ENCODE measurements around the gene IQCF5.
A peak's percentile ranks its signal among the peaks of the same experiment; 100 is the strongest.
"Not testable (repeated sequence)": the region's sequence is repeated elsewhere in the genome, so short reads cannot be mapped to it uniquely, and the experiment has no call there.

The IQCF5 gene

DNA sequence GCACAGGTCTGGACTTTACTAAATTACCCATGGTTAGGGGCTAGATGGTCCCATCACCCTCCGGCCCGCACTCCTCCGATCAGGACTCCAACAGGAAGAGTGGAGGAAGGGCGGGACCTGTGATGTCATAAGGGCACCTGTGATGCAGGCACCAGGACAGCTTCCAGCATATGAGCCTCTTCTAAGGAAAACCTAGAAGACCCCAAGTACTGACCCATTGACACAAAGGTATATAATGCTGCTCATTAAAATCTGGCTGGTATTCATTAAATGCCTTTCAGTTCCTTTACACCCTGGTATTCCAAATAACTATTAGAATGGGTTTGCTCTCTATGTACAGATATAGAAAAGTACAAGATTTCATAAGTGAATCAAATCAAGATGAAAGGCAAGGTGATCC, at the start of gene IQCF5:
Gene IQCF5, minus strand, starts transcription at position 101 of the 400 bp plus-strand sequence. Its CDS starts 70 bp downstream, at position 31.
- Histone ChIP-seq H3K4me1 (ENCODE audit: control insufficient read depth, low read depth, low read length) (no peaks in the 10 kb centered on the region), H3K9ac (ENCODE audit: low read length) (no peak within 1 kb of the TSS), H3K27ac (ENCODE audit: low read length) (no peak within 1 kb of the TSS), H3K36me3 (ENCODE audit: control insufficient read depth, low read depth, low read length) (no peaks in the 10 kb centered on the region), H3K9me3 (ENCODE audit: control insufficient read depth, low read depth, low read length) (no peaks in the 10 kb centered on the region), H3K4me3 (ENCODE audit: low read length) (no peak within 1 kb of the TSS), H3K27me3 (ENCODE audit: control insufficient read depth, insufficient read depth, low read length) (no peaks in the 10 kb centered on the region)

DNA sequence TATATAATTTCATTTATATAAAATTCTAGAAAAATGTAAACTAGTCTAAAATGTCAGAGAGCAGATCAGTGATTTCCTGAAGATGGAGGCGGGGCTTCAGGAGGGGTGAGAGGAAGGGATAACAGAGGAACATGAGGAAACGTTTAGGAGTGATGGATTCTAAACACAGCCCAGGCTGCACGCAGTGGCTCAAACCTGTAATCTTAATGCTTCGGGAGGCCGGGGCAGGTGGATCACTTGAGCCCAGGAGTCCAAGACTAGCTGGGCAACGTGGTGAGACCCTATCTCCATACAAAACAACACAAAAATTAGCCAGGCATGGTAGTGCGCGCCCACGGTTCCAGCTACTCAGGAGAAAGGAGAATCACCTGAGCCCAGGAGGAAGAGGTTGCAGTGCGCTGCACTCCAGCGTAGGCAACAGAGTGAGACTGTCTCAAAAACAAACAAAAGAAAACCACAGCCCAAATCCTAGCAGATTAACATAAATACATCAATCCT, 45.7 kb upstream of the IQCF5 start:
- Histone ChIP-seq H3K4me1 (ENCODE audit: control insufficient read depth, low read depth, low read length) (no peaks in the 10 kb centered on the region), H3K27me3 (ENCODE audit: control insufficient read depth, insufficient read depth, low read length) (no peaks in the 10 kb centered on the region), H3K36me3 (ENCODE audit: control insufficient read depth, low read depth, low read length) (no peaks in the 10 kb centered on the region), H3K27ac (ENCODE audit: low read length) (no peak overlapping the region), H3K4me3 (ENCODE audit: low read length) (no peak overlapping the region), H3K9me3 (ENCODE audit: control insufficient read depth, low read depth, low read length) (no peaks in the 10 kb centered on the region), H3K9ac (ENCODE audit: low read length) (no peak overlapping the region)

DNA sequence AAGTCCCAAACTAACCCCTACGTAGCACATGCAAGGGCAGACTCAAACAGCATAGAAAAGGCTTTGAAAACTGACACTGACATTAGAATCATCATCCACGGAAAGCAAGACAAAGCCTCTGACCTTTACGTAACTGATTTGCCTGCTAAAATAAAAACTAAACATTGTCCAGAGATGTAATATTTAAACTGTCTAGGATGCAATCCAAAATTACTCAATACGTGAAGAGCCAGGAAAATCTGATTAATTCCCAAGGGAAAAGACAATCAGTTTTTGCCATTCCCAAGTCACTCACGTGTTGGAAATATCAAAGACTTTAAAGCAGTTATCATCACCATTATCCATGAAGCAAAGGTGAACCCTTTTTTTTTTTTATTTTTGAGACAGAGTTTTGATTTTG, 41.0 kb upstream of the IQCF5 start:
- Histone ChIP-seq H3K27me3 (ENCODE audit: control insufficient read depth, insufficient read depth, low read length) (no peaks in the 10 kb centered on the region), H3K4me3 (ENCODE audit: low read length) (no peak overlapping the region), H3K36me3 (ENCODE audit: control insufficient read depth, low read depth, low read length) (no peaks in the 10 kb centered on the region), H3K27ac (ENCODE audit: low read length) (no peak overlapping the region), H3K9me3 (ENCODE audit: control insufficient read depth, low read depth, low read length) (no peaks in the 10 kb centered on the region), H3K4me1 (ENCODE audit: control insufficient read depth, low read depth, low read length) (peaks cover 5% of the 10 kb centered on the region), H3K9ac (ENCODE audit: low read length) (no peak overlapping the region)

DNA sequence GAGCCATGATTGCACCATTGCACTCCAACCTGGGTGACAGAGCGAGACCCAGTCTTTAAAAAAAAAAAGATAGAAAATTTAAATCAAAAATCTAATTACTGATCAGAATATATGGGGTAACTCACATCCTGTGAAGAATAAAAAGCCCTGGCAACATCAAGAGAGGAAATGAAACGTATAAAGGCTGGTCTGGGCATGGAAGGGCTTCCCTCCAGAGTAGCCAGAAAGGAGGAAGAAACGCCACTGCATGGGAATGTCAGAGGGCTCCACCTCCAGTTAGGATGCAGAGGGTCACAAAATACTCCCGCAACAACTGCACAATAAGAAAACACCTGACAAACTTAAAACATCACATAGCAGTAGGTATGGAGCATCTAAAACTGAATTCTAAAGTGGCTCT, 32.6 kb upstream of the IQCF5 start:
- H3K27me3 ChIP-seq (ENCODE audit: control insufficient read depth, insufficient read depth, low read length) = no peaks in the 10 kb centered on the region
- H3K9ac ChIP-seq (ENCODE audit: low read length) = no peak overlapping the region
- H3K36me3 ChIP-seq (ENCODE audit: control insufficient read depth, low read depth, low read length) = no peaks in the 10 kb centered on the region
- no peaks in the 10 kb centered on the region for H3K4me1 ChIP-seq (ENCODE audit: control insufficient read depth, low read depth, low read length)
- no peak overlapping the region for H3K4me3 ChIP-seq (ENCODE audit: low read length)
- H3K27ac ChIP-seq (ENCODE audit: low read length) = no peak overlapping the region
- H3K9me3 ChIP-seq (ENCODE audit: control insufficient read depth, low read depth, low read length) = no peaks in the 10 kb centered on the region

DNA sequence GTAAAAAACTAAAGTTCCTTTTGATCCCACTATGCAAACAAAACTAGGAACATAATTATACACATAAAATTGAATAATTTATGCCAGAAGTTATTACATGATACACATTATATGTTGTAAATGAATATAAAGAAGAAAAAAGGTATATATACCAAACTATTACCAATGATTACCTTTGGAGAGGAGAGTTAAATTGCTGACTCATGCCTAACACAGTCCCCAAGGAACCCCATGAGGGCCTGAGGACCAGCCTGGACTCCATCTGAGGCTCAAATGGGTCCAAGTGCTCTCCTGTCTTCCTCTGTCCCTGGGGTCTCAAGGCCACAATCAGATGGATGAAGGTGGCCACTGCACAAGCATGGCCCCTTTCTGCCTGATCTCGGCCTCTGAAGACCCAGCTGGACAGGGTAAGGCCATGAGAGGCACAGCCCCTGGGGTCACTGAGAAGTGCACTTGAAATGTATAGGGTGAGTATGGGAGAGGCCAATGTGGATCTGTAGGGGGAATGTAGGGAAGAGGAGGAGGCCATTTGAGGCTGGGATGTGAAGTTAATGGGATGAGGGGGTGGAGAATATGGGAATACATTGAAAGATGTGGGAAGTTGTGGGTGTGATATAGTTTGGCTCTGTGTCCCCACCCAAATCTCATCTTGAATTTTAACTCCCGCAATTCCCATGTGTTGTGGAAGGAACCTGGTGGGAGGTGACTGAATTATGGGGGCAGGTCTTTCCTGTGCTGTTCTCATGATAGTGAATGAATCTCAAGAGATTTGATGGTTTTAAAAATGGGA, 28.8 kb upstream of the IQCF5 start:
- Histone ChIP-seq H3K27ac (ENCODE audit: low read length) (no peak overlapping the region), H3K4me1 (ENCODE audit: control insufficient read depth, low read depth, low read length) (peaks cover 6% of the 10 kb centered on the region), H3K4me3 (ENCODE audit: low read length) (no peak overlapping the region), H3K9me3 (ENCODE audit: control insufficient read depth, low read depth, low read length) (no peaks in the 10 kb centered on the region), H3K9ac (ENCODE audit: low read length) (no peak overlapping the region), H3K27me3 (ENCODE audit: control insufficient read depth, insufficient read depth, low read length) (no peaks in the 10 kb centered on the region), H3K36me3 (ENCODE audit: control insufficient read depth, low read depth, low read length) (no peaks in the 10 kb centered on the region)

DNA sequence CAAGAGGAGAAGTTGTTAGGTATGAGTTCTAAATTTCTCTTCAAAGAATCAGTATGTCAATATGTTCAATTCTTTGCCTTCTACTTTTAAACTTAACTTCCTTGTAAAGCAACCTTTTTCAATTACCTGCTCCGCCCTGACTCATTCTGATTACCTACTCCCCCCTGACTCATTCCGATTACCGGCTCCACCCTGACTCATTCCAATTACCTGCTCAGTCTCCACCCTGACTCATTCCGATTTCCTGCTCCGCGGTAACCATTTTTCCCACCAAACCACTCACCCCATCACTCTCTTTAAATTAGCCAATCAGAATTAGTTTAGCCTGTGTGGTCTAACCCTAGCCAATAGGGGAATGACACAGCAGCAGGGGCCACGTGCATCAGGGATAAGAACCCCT, 27.0 kb upstream of the IQCF5 start:
- not testable (repeated sequence) for H3K27me3 ChIP-seq (ENCODE audit: control insufficient read depth, insufficient read depth, low read length); H3K27ac ChIP-seq (ENCODE audit: low read length); H3K9me3 ChIP-seq (ENCODE audit: control insufficient read depth, low read depth, low read length); H3K4me3 ChIP-seq (ENCODE audit: low read length); H3K9ac ChIP-seq (ENCODE audit: low read length); H3K36me3 ChIP-seq (ENCODE audit: control insufficient read depth, low read depth, low read length)
- peaks cover 16% of the 10 kb centered on the region for H3K4me1 ChIP-seq (ENCODE audit: control insufficient read depth, low read depth, low read length)

DNA sequence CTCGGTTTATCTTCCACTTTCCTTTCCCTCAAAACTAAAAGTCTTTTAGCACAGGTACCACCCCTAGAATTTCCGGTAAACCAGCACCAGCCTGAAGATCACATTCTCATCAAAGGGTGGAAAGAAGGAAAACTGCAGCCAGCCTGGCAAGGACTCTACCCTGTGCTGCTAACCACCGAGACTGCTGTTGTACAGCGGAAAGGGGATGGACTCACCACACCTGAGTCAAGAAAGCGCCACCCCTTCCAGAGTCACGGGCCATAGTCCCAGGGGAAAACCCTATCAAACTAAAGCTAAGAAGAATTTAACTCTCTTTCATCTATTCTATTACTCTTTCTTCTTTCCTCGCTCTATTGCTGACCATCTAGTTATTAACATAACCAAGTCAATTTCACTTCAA, 24.6 kb upstream of the IQCF5 start:
- peaks cover 16% of the 10 kb centered on the region for H3K4me1 ChIP-seq (ENCODE audit: control insufficient read depth, low read depth, low read length)
- H3K27ac ChIP-seq (ENCODE audit: low read length); H3K36me3 ChIP-seq (ENCODE audit: control insufficient read depth, low read depth, low read length); H3K9ac ChIP-seq (ENCODE audit: low read length); H3K9me3 ChIP-seq (ENCODE audit: control insufficient read depth, low read depth, low read length); H3K27me3 ChIP-seq (ENCODE audit: control insufficient read depth, insufficient read depth, low read length); H3K4me3 ChIP-seq (ENCODE audit: low read length): not testable (repeated sequence)

DNA sequence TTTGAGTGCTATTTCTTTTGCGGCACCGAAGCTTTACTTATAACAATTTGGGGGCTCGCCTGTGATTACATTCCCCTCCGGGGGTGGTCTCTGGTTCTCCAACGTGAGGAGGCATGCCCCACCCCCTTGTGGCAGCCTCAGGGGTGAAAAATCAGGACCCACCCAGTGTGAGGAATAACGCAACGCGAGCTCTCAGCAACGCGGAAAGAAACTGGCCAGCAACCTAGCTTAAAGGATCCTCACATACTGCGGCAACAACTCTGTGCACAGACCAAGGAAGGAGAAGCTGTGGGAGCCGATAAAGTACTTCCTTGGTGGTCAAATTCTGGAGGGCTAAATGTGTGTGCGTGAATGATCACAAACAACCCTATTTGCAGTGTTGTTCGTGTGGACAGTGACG, 22.0 kb upstream of the IQCF5 start:
- Histone ChIP-seq H3K4me3 (ENCODE audit: low read length) (peak overlapping the region; percentile 7), H3K9ac (ENCODE audit: low read length) (no peak overlapping the region), H3K4me1 (ENCODE audit: control insufficient read depth, low read depth, low read length) (peaks cover 16% of the 10 kb centered on the region), H3K27me3 (ENCODE audit: control insufficient read depth, insufficient read depth, low read length) (no peaks in the 10 kb centered on the region), H3K9me3 (ENCODE audit: control insufficient read depth, low read depth, low read length) (no peaks in the 10 kb centered on the region), H3K27ac (ENCODE audit: low read length) (no peak overlapping the region), H3K36me3 (ENCODE audit: control insufficient read depth, low read depth, low read length) (no peaks in the 10 kb centered on the region)

DNA sequence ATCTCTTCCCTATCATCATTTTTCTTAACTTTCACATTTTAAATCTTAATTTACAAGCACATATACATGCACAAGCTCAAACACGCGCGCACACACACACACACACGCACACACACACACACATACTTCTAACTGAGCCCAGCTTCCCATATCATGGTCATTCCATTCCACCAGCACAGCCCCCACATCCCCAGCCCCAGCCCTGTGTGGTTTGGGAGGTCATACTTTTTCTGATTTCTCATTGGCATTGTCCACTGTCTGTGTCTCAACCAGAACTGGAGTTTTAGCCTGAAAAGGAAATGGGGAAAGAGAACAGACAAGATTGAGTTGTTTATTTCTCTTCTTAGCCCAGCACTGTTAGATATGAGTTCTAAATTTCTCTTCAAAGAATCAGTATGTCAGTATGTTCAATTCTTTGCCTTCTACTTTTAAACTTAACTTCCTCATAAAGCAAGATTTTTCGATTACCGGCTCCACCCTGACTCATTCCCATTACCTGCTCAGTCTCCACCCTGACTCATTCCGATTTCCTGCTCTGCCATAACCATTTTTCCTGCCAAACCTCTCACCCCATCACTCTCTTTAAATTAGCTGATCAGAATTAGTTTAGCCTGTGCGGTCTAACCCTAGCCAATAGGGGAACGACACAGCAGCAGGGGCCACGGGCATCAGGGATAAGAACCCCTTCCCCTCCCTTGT, 21.4 kb upstream of the IQCF5 start:
- Histone ChIP-seq H3K9me3 (ENCODE audit: control insufficient read depth, low read depth, low read length) (no peaks in the 10 kb centered on the region), H3K9ac (ENCODE audit: low read length) (no peak overlapping the region), H3K36me3 (ENCODE audit: control insufficient read depth, low read depth, low read length) (no peaks in the 10 kb centered on the region), H3K27me3 (ENCODE audit: control insufficient read depth, insufficient read depth, low read length) (no peaks in the 10 kb centered on the region), H3K27ac (ENCODE audit: low read length) (no peak overlapping the region), H3K4me1 (ENCODE audit: control insufficient read depth, low read depth, low read length) (peaks cover 16% of the 10 kb centered on the region), H3K4me3 (ENCODE audit: low read length) (no peak overlapping the region)

DNA sequence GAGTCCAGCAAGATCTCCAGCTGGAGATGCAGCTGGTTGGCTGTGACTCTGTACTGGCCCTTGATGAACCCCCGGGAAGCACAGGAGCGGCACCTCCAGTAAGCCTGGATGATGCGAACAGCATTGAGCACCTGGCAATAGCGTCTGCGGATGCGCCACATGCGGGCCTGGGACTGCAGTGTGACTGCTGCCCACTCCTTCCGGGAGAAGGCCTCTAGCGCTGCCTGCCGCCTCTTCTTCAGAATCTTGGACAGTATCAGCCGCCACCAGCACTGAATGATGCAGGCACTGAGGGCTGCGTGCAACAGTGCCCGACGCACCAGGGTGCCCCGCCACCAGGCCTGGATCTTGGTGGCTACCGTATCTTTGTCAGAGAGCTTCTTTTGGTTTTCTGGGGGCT, 19.5 kb upstream of the IQCF5 start:
- no peak overlapping the region for H3K9ac ChIP-seq (ENCODE audit: low read length)
- no peaks in the 10 kb centered on the region for H3K9me3 ChIP-seq (ENCODE audit: control insufficient read depth, low read depth, low read length)
- no peak overlapping the region for H3K27ac ChIP-seq (ENCODE audit: low read length)
- H3K4me3 ChIP-seq (ENCODE audit: low read length) = no peak overlapping the region
- H3K36me3 ChIP-seq (ENCODE audit: control insufficient read depth, low read depth, low read length) = no peaks in the 10 kb centered on the region
- peaks cover 10% of the 10 kb centered on the region for H3K4me1 ChIP-seq (ENCODE audit: control insufficient read depth, low read depth, low read length)
- no peaks in the 10 kb centered on the region for H3K27me3 ChIP-seq (ENCODE audit: control insufficient read depth, insufficient read depth, low read length)

DNA sequence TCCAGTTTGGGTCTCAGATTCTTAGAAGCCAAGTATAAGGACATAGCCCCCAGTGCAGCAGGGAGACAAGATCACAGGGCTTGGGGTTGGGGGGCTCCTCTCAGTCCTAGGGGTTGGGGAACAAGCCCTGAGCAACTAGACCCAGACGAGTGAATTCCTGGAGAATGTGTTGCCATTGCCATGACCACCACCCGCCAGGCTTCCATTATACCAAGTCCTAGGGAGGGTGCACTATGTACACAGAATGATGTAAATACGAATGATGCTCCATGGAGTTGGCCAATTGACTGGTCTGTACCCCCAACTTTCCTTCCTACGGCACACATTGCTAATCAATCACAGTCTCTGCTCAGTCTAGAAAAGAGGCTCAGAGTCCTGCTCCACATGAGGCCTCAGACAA, 19.0 kb upstream of the IQCF5 start:
- peaks cover 10% of the 10 kb centered on the region for H3K4me1 ChIP-seq (ENCODE audit: control insufficient read depth, low read depth, low read length)
- no peak overlapping the region for H3K27ac ChIP-seq (ENCODE audit: low read length)
- no peaks in the 10 kb centered on the region for H3K36me3 ChIP-seq (ENCODE audit: control insufficient read depth, low read depth, low read length)
- no peaks in the 10 kb centered on the region for H3K9me3 ChIP-seq (ENCODE audit: control insufficient read depth, low read depth, low read length)
- H3K9ac ChIP-seq (ENCODE audit: low read length) = no peak overlapping the region
- no peaks in the 10 kb centered on the region for H3K27me3 ChIP-seq (ENCODE audit: control insufficient read depth, insufficient read depth, low read length)
- H3K4me3 ChIP-seq (ENCODE audit: low read length) = no peak overlapping the region
